ENCODE measurements around the gene TRIM28. TPM values are rescaled to one million over a fixed set of nuclear protein-coding genes. Genes with fewer than 3 reads are reported as not detected.

TRIM28 gene
- total and polyA plus RNA-seq, 2 experiments from 2014 or later: 159 to 191 TPM

- peaks cover 30% of the 10 kb centered on the region for H3K4me1 ChIP-seq (ENCODE audit: insufficient read depth)
- H3K9me2 ChIP-seq (replicated peaks; ENCODE audit: insufficient read depth): no peaks in the 10 kb centered on the region
- no peak for TF ChIP-seq EZH2phosphoT487 (IDR thresholded peaks at IDR 0.05; ENCODE audit: low read depth, severe bottlenecking, unreplicated experiment)
- no peak for TF ChIP-seq EZH2 (IDR thresholded peaks at IDR 0.05; ENCODE audit: borderline replicate concordance)
- no peak for TF ChIP-seq CTCF (IDR thresholded peaks at IDR 0.05; ENCODE audit: poor library complexity)
- no peak overlapping the region for H2AFZ ChIP-seq
- no peaks in the 10 kb centered on the region for H3K36me3 ChIP-seq (replicated peaks; ENCODE audit: insufficient read depth, low read depth)
- no peaks in the 10 kb centered on the region for H3K9me3 ChIP-seq (ENCODE audit: low read depth)
- H3K4me3 ChIP-seq: no peak overlapping the region
- no peak overlapping the region for H3K4me2 ChIP-seq
- peaks cover 5% of the 10 kb centered on the region for H4K20me1 ChIP-seq (ENCODE audit: insufficient read depth, poor library complexity, severe bottlenecking)
- no peaks in the 10 kb centered on the region for H3K27me3 ChIP-seq
- 94% methylated on average over 19 of the region's 25 CpGs for WGBS (ENCODE audit: low lambda C conversion rate, missing lambda C conversion rate)
- H3K79me2 ChIP-seq: peaks cover 48% of the 10 kb centered on the region
- no peak for DNase-seq (ENCODE audit: low spot score)
- H3K27ac ChIP-seq: no peak overlapping the region
Observed at GRCh38 chr19:58516246-58516836, 27.5 kb upstream of the TRIM28 start.

DNA sequence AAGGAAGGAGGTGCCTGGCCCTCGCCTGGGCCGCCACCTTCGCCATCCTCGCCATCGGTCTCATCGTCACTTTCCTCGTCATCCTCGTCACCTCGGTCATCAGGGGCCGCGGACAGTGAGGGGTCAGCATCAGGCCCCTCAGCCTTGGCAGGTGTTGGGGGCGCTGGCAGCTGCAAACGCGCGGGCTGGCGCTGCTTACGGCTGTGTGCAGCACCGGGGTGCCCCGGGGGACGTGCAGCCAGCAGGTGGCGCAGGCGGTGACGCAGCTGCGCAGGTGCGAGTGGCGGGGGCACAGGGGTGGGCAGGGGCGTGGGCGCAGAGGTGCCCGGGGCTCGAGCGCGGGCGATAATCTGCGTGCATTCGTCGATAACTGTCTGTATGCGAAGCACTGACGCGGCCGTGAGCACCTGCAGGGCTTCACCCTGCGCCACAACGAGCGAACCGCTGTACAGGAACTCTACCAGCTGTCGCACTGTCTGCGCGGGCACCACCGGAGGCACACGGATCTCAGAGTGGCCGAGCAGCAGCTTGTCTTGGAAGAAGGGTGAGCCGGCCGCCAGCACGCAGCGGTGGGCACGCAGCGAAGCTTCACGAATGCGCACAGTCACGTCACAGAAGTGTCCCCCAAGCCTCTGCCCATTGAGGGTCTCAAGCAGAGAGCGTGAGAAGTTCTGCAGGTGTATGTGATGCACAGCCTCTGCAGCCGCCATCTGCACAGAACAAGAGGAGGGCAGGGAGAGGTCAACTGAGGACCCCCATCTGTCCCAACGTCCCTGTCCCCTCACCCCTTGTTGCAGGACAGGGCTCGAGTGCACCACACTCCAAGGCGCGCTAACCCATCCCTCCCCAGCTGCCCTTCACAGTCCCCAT is 26.7 kb upstream of the TRIM28 start:
- DNase-seq (ENCODE audit: low spot score): no peak
- Histone ChIP-seq H3K27me3 (no peaks in the 10 kb centered on the region), H3K4me3 (no peak overlapping the region), H3K36me3 (replicated peaks; ENCODE audit: insufficient read depth, low read depth) (no peaks in the 10 kb centered on the region), H3K4me1 (ENCODE audit: insufficient read depth) (peaks cover 30% of the 10 kb centered on the region), H3K79me2 (peaks cover 48% of the 10 kb centered on the region), H3K9me3 (ENCODE audit: low read depth) (no peaks in the 10 kb centered on the region), H3K27ac (no peak overlapping the region), H4K20me1 (ENCODE audit: insufficient read depth, poor library complexity, severe bottlenecking) (peaks cover 5% of the 10 kb centered on the region), H3K9me2 (replicated peaks; ENCODE audit: insufficient read depth) (no peaks in the 10 kb centered on the region), H3K4me2 (peak overlapping the region; percentile 99), H2AFZ (no peak overlapping the region)
- no peak for TF ChIP-seq EZH2phosphoT487 (IDR thresholded peaks at IDR 0.05; ENCODE audit: low read depth, severe bottlenecking, unreplicated experiment)
- TF ChIP-seq CTCF (IDR thresholded peaks at IDR 0.05; ENCODE audit: poor library complexity): no peak
- TF ChIP-seq EZH2 (IDR thresholded peaks at IDR 0.05; ENCODE audit: borderline replicate concordance): no peak
- WGBS (ENCODE audit: low lambda C conversion rate, missing lambda C conversion rate): 97% methylated on average over 62 of the region's 65 CpGs

GRCh38 chr19:58518256-58519086 is 25.4 kb upstream of the TRIM28 start:
- H3K79me2 ChIP-seq: peaks cover 48% of the 10 kb centered on the region
- no peaks in the 10 kb centered on the region for H3K9me2 ChIP-seq (replicated peaks; ENCODE audit: insufficient read depth)
- peak overlapping the region; percentile 90 for H3K4me3 ChIP-seq
- H3K36me3 ChIP-seq (replicated peaks; ENCODE audit: insufficient read depth, low read depth): no peaks in the 10 kb centered on the region
- no peaks in the 10 kb centered on the region for H3K9me3 ChIP-seq (ENCODE audit: low read depth)
- H3K4me1 ChIP-seq (ENCODE audit: insufficient read depth): peaks cover 30% of the 10 kb centered on the region
- peak overlapping the region; percentile 99 for H3K27ac ChIP-seq
- WGBS (ENCODE audit: low lambda C conversion rate, missing lambda C conversion rate): 26% methylated on average over 22 of the region's 22 CpGs
- no peaks in the 10 kb centered on the region for H3K27me3 ChIP-seq
- H2AFZ ChIP-seq: peak overlapping the region; percentile 93
- H3K4me2 ChIP-seq: peak overlapping the region; percentile 99
- no peak for TF ChIP-seq EZH2phosphoT487 (IDR thresholded peaks at IDR 0.05; ENCODE audit: low read depth, severe bottlenecking, unreplicated experiment)
- no peak for TF ChIP-seq EZH2 (IDR thresholded peaks at IDR 0.05; ENCODE audit: borderline replicate concordance)
- no peak for TF ChIP-seq CTCF (IDR thresholded peaks at IDR 0.05; ENCODE audit: poor library complexity)
- no peak for DNase-seq (ENCODE audit: low spot score)
- peaks cover 5% of the 10 kb centered on the region for H4K20me1 ChIP-seq (ENCODE audit: insufficient read depth, poor library complexity, severe bottlenecking)

All from hepatocyte (in vitro differentiated cells).